SU-DHL-6 (cell line): ENCODE results near the gene TCF4.

Experiments used
- H2AFZ ChIP-seq: fragments of 200-600 bp; sonication (generic); 2 replicates; pipeline ENCODE4 v1.6.1; 2014; ENCODE audit warnings: low read depth, mild to moderate bottlenecking, moderate library complexity, mixed read lengths, antibody characterized with exemption, low read length; ENCODE audit not compliant: severe bottlenecking
- H3F3A ChIP-seq: fragments of 200-600 bp; shearing (Covaris generic); 2 replicates; pipeline ENCODE4 v1.6.0; 2016; ENCODE audit warnings: antibody characterized with exemption, mild to moderate bottlenecking; ENCODE audit not compliant: insufficient read depth
- H3K27ac ChIP-seq: fragments of 200-600 bp; sonication (generic); 2 replicates; pipeline ENCODE4 v1.5.1; 2016; ENCODE audit warnings: low read depth, mild to moderate bottlenecking, low read length, moderate library complexity, mixed read lengths
- H3K27me3 ChIP-seq: fragments of 200-600 bp; sonication (generic), shearing (Covaris generic); 2 replicates; pipeline ENCODE4 v1.6.0; 2014; ENCODE audit warnings: mild to moderate bottlenecking, low read length
- H3K36me3 ChIP-seq: fragments of 200-600 bp; sonication (generic); 2 replicates; pipeline ENCODE4 v1.6.1; 2014; ENCODE audit warnings: mild to moderate bottlenecking, low read length, mixed read lengths
- H3K4me2 ChIP-seq: fragments of 300-600, 200-600 bp; shearing (Covaris generic), sonication (generic); 2 replicates; pipeline ENCODE4 v1.6.0; 2014; ENCODE audit warnings: low read length, low read depth, mild to moderate bottlenecking; ENCODE audit not compliant: poor library complexity, severe bottlenecking
- H3K4me3 ChIP-seq: fragments of 200-600 bp; sonication (generic); 2 replicates; pipeline ENCODE4 v1.5.1; 2014; ENCODE audit warnings: antibody characterized with exemption, low read length, mild to moderate bottlenecking, mixed read lengths; ENCODE audit not compliant: insufficient read depth, poor library complexity, severe bottlenecking
- H3K79me2 ChIP-seq: fragments of 200-600 bp; sonication (generic); 2 replicates; pipeline ENCODE4 v1.6.1; 2014; ENCODE audit warnings: mild to moderate bottlenecking, low read length, moderate library complexity; ENCODE audit not compliant: insufficient read depth
- H3K9ac ChIP-seq: fragments of 200-600 bp; sonication (generic); 2 replicates; pipeline ENCODE4 v1.7.0; 2014; ENCODE audit warnings: mild to moderate bottlenecking, low read length
- H3K9me2 ChIP-seq: fragments of 200-600 bp; sonication (generic); replicated peaks from 2 replicates; pipeline ENCODE4 v1.6.1; 2014; ENCODE audit warnings: low read length; ENCODE audit not compliant: insufficient read depth
- H3K9me3 ChIP-seq: fragments of 200-600 bp; sonication (generic); 2 replicates; pipeline ENCODE4 v1.6.1; 2014; ENCODE audit warnings: low read length, mixed read lengths; ENCODE audit not compliant: insufficient read depth
- H4K20me1 ChIP-seq: fragments of 200-600 bp; sonication (generic); 2 replicates; pipeline ENCODE4 v1.6.1; 2014; ENCODE audit warnings: low read depth, mild to moderate bottlenecking, antibody characterized with exemption, low read length, moderate library complexity, mixed read lengths
- EZH2phosphoT487 ChIP-seq: fragments of 200-600 bp; sonication (generic), shearing (Covaris generic); conservative IDR thresholded peaks from 2 replicates; pipeline ENCODE4 v1.6.1; 2018; ENCODE audit warnings: mild to moderate bottlenecking, antibody characterized with exemption, low read length, moderate library complexity, mixed read lengths
- TF ChIP-seq, protein P1 (sequence below): fragments of 200-600 bp; sonication (generic); IDR thresholded peaks from one replicate; pipeline ENCODE4 v1.5.1; 2017; ENCODE audit warnings: antibody characterized with exemption, mild to moderate bottlenecking, low read length, moderate library complexity; ENCODE audit not compliant: insufficient read depth, poor library complexity, severe bottlenecking

The TCF4 gene

DNA sequence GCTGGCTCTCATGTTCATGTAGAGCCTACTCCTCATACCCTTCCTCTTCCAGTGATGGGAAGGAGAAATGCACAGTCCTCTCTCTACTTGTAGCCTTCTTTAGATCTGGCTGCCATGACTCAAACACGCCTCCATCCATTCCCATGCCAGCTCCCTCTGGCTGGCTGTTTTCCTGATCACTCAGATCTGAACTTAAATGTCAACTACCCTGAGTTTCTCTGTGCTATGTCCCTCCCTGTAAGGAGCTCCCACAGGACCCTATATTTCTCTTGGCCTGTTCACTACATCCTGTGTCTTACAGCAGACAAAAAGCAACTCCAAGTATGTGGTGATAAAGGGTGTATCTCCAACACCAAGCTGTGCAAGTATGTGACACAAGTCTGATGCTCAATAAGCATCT, 152.4 kb downstream of the TCF4 start:
- Histone ChIP-seq H3K27ac (no peak overlapping the region), H3K9me3 (no peaks in the 10 kb centered on the region), H3K79me2 (no peaks in the 10 kb centered on the region), H3K9ac (no peak overlapping the region), H2AFZ (no peak overlapping the region), H3K9me2 (no peaks in the 10 kb centered on the region), H3K36me3 (no peaks in the 10 kb centered on the region), H3F3A (no peaks in the 10 kb centered on the region), H4K20me1 (no peaks in the 10 kb centered on the region), H3K4me2 (no peak overlapping the region), H3K27me3 (no peaks in the 10 kb centered on the region), H3K4me3 (no peak overlapping the region)
- TF ChIP-seq, protein P1, sequence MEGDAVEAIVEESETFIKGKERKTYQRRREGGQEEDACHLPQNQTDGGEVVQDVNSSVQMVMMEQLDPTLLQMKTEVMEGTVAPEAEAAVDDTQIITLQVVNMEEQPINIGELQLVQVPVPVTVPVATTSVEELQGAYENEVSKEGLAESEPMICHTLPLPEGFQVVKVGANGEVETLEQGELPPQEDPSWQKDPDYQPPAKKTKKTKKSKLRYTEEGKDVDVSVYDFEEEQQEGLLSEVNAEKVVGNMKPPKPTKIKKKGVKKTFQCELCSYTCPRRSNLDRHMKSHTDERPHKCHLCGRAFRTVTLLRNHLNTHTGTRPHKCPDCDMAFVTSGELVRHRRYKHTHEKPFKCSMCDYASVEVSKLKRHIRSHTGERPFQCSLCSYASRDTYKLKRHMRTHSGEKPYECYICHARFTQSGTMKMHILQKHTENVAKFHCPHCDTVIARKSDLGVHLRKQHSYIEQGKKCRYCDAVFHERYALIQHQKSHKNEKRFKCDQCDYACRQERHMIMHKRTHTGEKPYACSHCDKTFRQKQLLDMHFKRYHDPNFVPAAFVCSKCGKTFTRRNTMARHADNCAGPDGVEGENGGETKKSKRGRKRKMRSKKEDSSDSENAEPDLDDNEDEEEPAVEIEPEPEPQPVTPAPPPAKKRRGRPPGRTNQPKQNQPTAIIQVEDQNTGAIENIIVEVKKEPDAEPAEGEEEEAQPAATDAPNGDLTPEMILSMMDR, result no peak
- TF ChIP-seq EZH2phosphoT487, result no peak

DNA sequence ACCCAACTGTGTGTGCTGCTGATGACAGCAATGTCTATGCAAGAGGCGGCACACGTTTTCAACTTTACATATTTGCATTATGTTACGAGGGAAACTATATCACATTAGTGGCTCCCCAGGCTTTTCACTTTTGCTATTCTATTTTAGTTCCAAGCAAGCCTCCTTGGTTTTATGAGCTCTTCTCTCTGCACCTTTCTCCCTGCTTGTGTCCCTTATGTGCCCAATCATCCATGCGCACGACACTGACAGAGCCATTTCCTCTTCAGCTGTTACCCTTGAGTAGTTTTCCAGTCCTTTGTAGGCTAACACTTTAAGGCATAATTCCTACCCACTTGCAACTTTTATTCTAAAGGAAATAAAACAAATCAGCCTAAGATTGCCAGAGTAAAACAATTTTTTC, 154.3 kb downstream of the TCF4 start:
- Histone ChIP-seq H2AFZ (no peak overlapping the region), H3F3A (no peaks in the 10 kb centered on the region), H3K4me3 (no peak overlapping the region), H4K20me1 (no peaks in the 10 kb centered on the region), H3K79me2 (no peaks in the 10 kb centered on the region), H3K36me3 (no peaks in the 10 kb centered on the region), H3K9me3 (no peaks in the 10 kb centered on the region), H3K27me3 (no peaks in the 10 kb centered on the region), H3K4me2 (no peak overlapping the region), H3K9me2 (no peaks in the 10 kb centered on the region), H3K9ac (no peak overlapping the region), H3K27ac (no peak overlapping the region)
- TF ChIP-seq EZH2phosphoT487, result no peak
- TF ChIP-seq, protein P1, result no peak

DNA sequence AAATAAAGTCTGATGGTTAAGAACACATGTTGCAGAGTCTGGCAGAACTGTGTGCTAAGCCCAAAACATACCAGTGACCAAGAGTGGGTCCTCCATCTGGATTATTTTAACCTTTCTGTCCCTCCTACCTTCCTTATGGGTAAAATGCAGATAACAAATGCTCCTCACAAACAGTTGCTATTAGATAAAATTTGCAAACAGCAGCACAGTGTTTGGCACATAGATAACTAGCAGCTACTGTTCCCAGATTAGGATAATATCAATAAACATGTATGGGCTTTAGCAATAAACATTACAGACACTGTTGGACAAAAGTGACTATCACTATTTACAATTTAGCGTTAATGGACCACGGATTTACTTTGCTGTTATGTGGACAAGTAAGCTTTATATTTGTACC, 154.9 kb downstream of the TCF4 start:
- no peaks in the 10 kb centered on the region for H3K36me3 ChIP-seq
- no peaks in the 10 kb centered on the region for H3K9me3 ChIP-seq
- TF ChIP-seq, protein P1, result no peak
- no peak for TF ChIP-seq EZH2phosphoT487
- no peak overlapping the region for H3K4me3 ChIP-seq
- no peaks in the 10 kb centered on the region for H3K79me2 ChIP-seq
- no peaks in the 10 kb centered on the region for H3K9me2 ChIP-seq
- no peak overlapping the region for H3K9ac ChIP-seq
- no peaks in the 10 kb centered on the region for H3K27me3 ChIP-seq
- H3F3A ChIP-seq, result no peaks in the 10 kb centered on the region
- no peak overlapping the region for H2AFZ ChIP-seq
- no peaks in the 10 kb centered on the region for H4K20me1 ChIP-seq
- no peak overlapping the region for H3K4me2 ChIP-seq
- no peak overlapping the region for H3K27ac ChIP-seq
